Fibroblast of skin of left biceps (primary cell): Measurements from ENCODE around the gene GDF7.

Source experiments
- DNase-seq, 2 experiments: peaks; one replicate each; pipeline ENCODE4 v3.0.0-alpha.2; 2013; ENCODE audit warnings: low read depth in 2 of 2

GDF7 gene

GRCh38 chr2:20645301-20645701 is 21.6 kb upstream of the GDF7 start:
- no peak for DNase-seq

GRCh38 chr2:20645761-20646160 is 21.2 kb upstream of the GDF7 start:
- DNase-seq = no peak

GRCh38 chr2:20646446-20646845 is 20.5 kb upstream of the GDF7 start:
- DNase-seq = no peak

GRCh38 chr2:20647211-20647610 is 19.7 kb upstream of the GDF7 start:
- no peak for DNase-seq

GRCh38 chr2:20647738-20648137 is 19.2 kb upstream of the GDF7 start:
- DNase-seq = no peak

GRCh38 chr2:20648206-20648605 is 18.7 kb upstream of the GDF7 start:
- no peak for DNase-seq

- no peak for DNase-seq
Measured at GRCh38 chr2:20648831-20649230, 18.1 kb upstream of the GDF7 start.

GRCh38 chr2:20649576-20649975 is 17.4 kb upstream of the GDF7 start:
- no peak for DNase-seq

- DNase-seq = no peak
Measured at GRCh38 chr2:20649976-20650375, 17.0 kb upstream of the GDF7 start.

- DNase-seq = no peak
Measured at GRCh38 chr2:20650393-20650876, 16.5 kb upstream of the GDF7 start.

- peak in 1 of 2 experiments; percentile 35 for DNase-seq
Measured at GRCh38 chr2:20650877-20651730, 15.8 kb upstream of the GDF7 start, which contains the start of gene HS1BP3. TSS of gene HS1BP3 (minus strand) at chr2:20651098. CDS start at chr2:20651063, 35 bp downstream.

- DNase-seq = no peak
Measured at GRCh38 chr2:20651731-20652099, 15.2 kb upstream of the GDF7 start.

- DNase-seq = no peak
Measured at GRCh38 chr2:20652141-20652540, 14.8 kb upstream of the GDF7 start.

GRCh38 chr2:20652673-20653575 is 14.0 kb upstream of the GDF7 start:
- no peak for DNase-seq

GRCh38 chr2:20653695-20654534 is 13.0 kb upstream of the GDF7 start:
- DNase-seq = no peak

GRCh38 chr2:20654535-20654813 is 12.5 kb upstream of the GDF7 start:
- no peak for DNase-seq

GRCh38 chr2:20656561-20656960 is 10.4 kb upstream of the GDF7 start:
- no peak for DNase-seq

GRCh38 chr2:20657522-20658235 is 9.3 kb upstream of the GDF7 start:
- DNase-seq = no peak

- DNase-seq = no peak
Measured at GRCh38 chr2:20660506-20661420, 6.2 kb upstream of the GDF7 start.
